Smooth muscle cell of the coronary artery (primary cell): ENCODE results near the gene CTXN1. TPM values are rescaled to one million over a fixed set of nuclear protein-coding genes. Genes with fewer than 3 reads are reported as not detected.

Experiments used
- total RNA-seq: library from RNA; depleted of rRNA; stranded (reverse); fragments of >200 nt; gene quantifications from 2 replicates; pipeline ENCODE4 v1.2.3, GENCODE V29; 2014; ENCODE audit warnings: low replicate concordance

The CTXN1 gene
- 0.12 and 2.8 TPM in 2 replicates for total RNA-seq

GRCh38 chr19:7926021-7926726 is at the start of gene CTXN1:
CTXN1 (minus strand) TSS chr19:7926135; CDS start chr19:7925538, 597 bp downstream.

GRCh38 chr19:7943444-7944176 is 17.7 kb upstream of the CTXN1 start, which contains the start of gene TIMM44:
TIMM44 (minus strand) TSS chr19:7943666; CDS start chr19:7943651, 15 bp downstream.

GRCh38 chr19:7919610-7920518 is 6.1 kb downstream of the CTXN1 start, which contains the start of gene SNAPC2:
SNAPC2 (plus strand) TSS chr19:7920338; CDS start chr19:7920367, 29 bp downstream.

GRCh38 chr19:7914598-7915045 is 11.3 kb downstream of the CTXN1 start, which contains the start of gene TGFBR3L:
TGFBR3L (plus strand) TSS chr19:7914830.

GRCh38 chr19:7903244-7904073 is 22.5 kb downstream of the CTXN1 start, which contains the start of gene MAP2K7:
MAP2K7 (plus strand) TSS chr19:7903877; CDS start chr19:7903945, 68 bp downstream.

GRCh38 chr19:7888145-7888825 is 37.6 kb downstream of the CTXN1 start, which contains the start of gene LRRC8E:
LRRC8E (plus strand) TSS chr19:7888510; CDS start chr19:7895604, 7,094 bp downstream.

Other genes starting within 250 kb of the CTXN1 start
- not detected in 2 replicates for gene MCEMP1, start 249.0 kb downstream of the CTXN1 start, total RNA-seq
- gene TRAPPC5, start 245.3 kb downstream of the CTXN1 start, total RNA-seq = 164 and 360 TPM in 2 replicates
- gene FCER2, start 224.0 kb downstream of the CTXN1 start, total RNA-seq = not detected in 2 replicates
- not detected in 2 replicates for gene CLEC4G, start 194.0 kb downstream of the CTXN1 start, total RNA-seq
- not detected in 2 replicates for gene CD209, start 178.6 kb downstream of the CTXN1 start, total RNA-seq
- not detected in 2 replicates for gene CLEC4M, start 162.9 kb downstream of the CTXN1 start, total RNA-seq
- 13.1 and 16.2 TPM in 2 replicates for gene EVI5L, start 95.9 kb downstream of the CTXN1 start, total RNA-seq
- gene PRR36, start 51.7 kb downstream of the CTXN1 start, total RNA-seq = not detected in 2 replicates
- 4.3 and 5.6 TPM in 2 replicates for gene LRRC8E, start 37.6 kb downstream of the CTXN1 start, total RNA-seq
- 8.1 and 9.4 TPM in 2 replicates for gene MAP2K7, start 22.3 kb downstream of the CTXN1 start, total RNA-seq
- gene TGFBR3L, start 11.3 kb downstream of the CTXN1 start, total RNA-seq = 1.3 TPM in 1 of 2 replicates, not detected in the other
- 7.3 and 13.7 TPM in 2 replicates for gene SNAPC2, start 5.8 kb downstream of the CTXN1 start, total RNA-seq
- 56.6 and 66.4 TPM in 2 replicates for gene TIMM44, start 17.5 kb upstream of the CTXN1 start, total RNA-seq
- gene ELAVL1, start 79.5 kb upstream of the CTXN1 start, total RNA-seq = 17.4 and 37.5 TPM in 2 replicates
- not detected in 2 replicates for gene CCL25, start 126.6 kb upstream of the CTXN1 start, total RNA-seq
- not detected in 2 replicates for gene FBN3, start 223.5 kb upstream of the CTXN1 start, total RNA-seq